Endothelial cell (in vitro differentiated cells): ENCODE measurements around the gene MRPL10. TPM values are rescaled to one million over a fixed set of nuclear protein-coding genes. Genes with fewer than 3 reads are reported as not detected.

Source experiments
- DNase-seq: peaks from one replicate; pipeline ENCODE4 v3.0.0; 2021; ENCODE audit warnings: low spot score
- H3K27ac Mint-ChIP-seq: one replicate; pipeline ENCODE4 v1.8.0; 2021; ENCODE audit warnings: mixed read lengths, inconsistent platforms; ENCODE audit not compliant: unreplicated experiment
- H3K27me3 Mint-ChIP-seq: one replicate; pipeline ENCODE4 v1.8.0; 2021; ENCODE audit warnings: mild to moderate bottlenecking, moderate library complexity, mixed read lengths, inconsistent platforms; ENCODE audit not compliant: unreplicated experiment
- H3K36me3 Mint-ChIP-seq: one replicate; pipeline ENCODE4 v1.8.0; 2021; ENCODE audit warnings: mild to moderate bottlenecking, low read depth, mixed read lengths, inconsistent platforms; ENCODE audit not compliant: unreplicated experiment
- H3K4me1 Mint-ChIP-seq: one replicate; pipeline ENCODE4 v1.8.0; 2021; ENCODE audit warnings: mild to moderate bottlenecking, mixed read lengths, inconsistent platforms; ENCODE audit not compliant: unreplicated experiment
- H3K4me3 Mint-ChIP-seq: one replicate; pipeline ENCODE4 v1.8.0; 2021; ENCODE audit warnings: mild to moderate bottlenecking, mixed read lengths, inconsistent platforms; ENCODE audit not compliant: unreplicated experiment
- H3K9me3 Mint-ChIP-seq: one replicate; pipeline ENCODE4 v1.8.0; 2021; ENCODE audit warnings: mixed read lengths, inconsistent platforms; ENCODE audit not compliant: unreplicated experiment
- CTCF ChIP-seq: fragments of 200-600 bp; sonication (generic); IDR thresholded peaks from one replicate; pipeline ENCODE4 v1.5.0; 2021; ENCODE audit warnings: antibody characterized with exemption; ENCODE audit not compliant: unreplicated experiment
- total RNA-seq: library from RNA; stranded (reverse); fragmentation: NEBNext Ultra II Directional; extraction: Animal tissue kit (Norgen Biotek cat#: 25700); gene quantifications from one replicate; pipeline ENCODE4 v1.2.1, GENCODE V29; 2021; ENCODE audit not compliant: unreplicated experiment

The MRPL10 gene
- total RNA-seq, 1 donor from 2014 or later, result 56.3 TPM

GRCh38 chr17:47812146-47812920 lies 19.0 kb downstream of the MRPL10 start:
- no peak for DNase-seq
- H3K27me3 Mint-ChIP-seq, result peaks cover 17% of the 10 kb centered on the region
- H3K4me1 Mint-ChIP-seq, result peaks cover 2% of the 10 kb centered on the region
- H3K4me3 Mint-ChIP-seq, result peak overlapping the region; percentile 56
- H3K9me3 Mint-ChIP-seq, result no peaks in the 10 kb centered on the region
- no peak for TF ChIP-seq CTCF
- peaks cover 60% of the 10 kb centered on the region for H3K36me3 Mint-ChIP-seq
- H3K27ac Mint-ChIP-seq, result no peak overlapping the region

- Mint-ChIP-seq H3K27ac (no peak overlapping the region), H3K9me3 (no peaks in the 10 kb centered on the region), H3K27me3 (peaks cover 17% of the 10 kb centered on the region), H3K4me1 (peaks cover 2% of the 10 kb centered on the region), H3K36me3 (peaks cover 61% of the 10 kb centered on the region), H3K4me3 (peak overlapping the region; percentile 24)
- DNase-seq, result no peak
- TF ChIP-seq CTCF, result no peak
Measured at GRCh38 chr17:47811709-47812108, 19.6 kb downstream of the MRPL10 start.

- Mint-ChIP-seq H3K36me3 (peaks cover 59% of the 10 kb centered on the region), H3K4me1 (peaks cover 2% of the 10 kb centered on the region), H3K27ac (no peak overlapping the region), H3K27me3 (peaks cover 17% of the 10 kb centered on the region), H3K4me3 (no peak overlapping the region), H3K9me3 (no peaks in the 10 kb centered on the region)
- TF ChIP-seq CTCF, result no peak
- no peak for DNase-seq
Measured at GRCh38 chr17:47810901-47811635, 20.3 kb downstream of the MRPL10 start.

- Mint-ChIP-seq H3K4me3 (peak overlapping the region; percentile 57), H3K27ac (no peak overlapping the region), H3K4me1 (peaks cover 2% of the 10 kb centered on the region), H3K27me3 (peaks cover 17% of the 10 kb centered on the region), H3K36me3 (peaks cover 58% of the 10 kb centered on the region), H3K9me3 (no peaks in the 10 kb centered on the region)
- no peak for DNase-seq
- no peak for TF ChIP-seq CTCF
Measured at GRCh38 chr17:47810200-47810821, 21.0 kb downstream of the MRPL10 start.
